Measurements from ENCODE around the gene SLC34A1.

DNA sequence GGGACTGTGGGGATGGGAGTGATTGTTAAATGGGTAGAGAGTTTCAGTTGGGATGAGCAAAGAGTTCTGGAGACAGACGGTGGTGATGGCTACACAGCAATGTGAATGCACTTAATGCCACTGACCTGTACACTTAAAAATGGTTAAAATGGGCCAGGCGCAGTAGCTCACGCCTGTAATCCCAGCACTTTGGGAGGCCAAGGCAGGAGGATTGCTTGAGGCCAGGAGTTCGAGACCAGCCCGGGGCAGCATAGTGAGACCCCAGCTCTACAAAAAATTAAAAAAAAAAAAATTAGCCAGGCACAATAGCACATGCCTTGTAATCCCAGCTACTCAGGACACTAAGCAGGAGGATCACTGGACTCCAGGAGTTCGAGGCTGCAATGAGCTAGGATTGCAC, 40.5 kb upstream of the SLC34A1 start:
- TF ChIP-seq, protein P1, sequence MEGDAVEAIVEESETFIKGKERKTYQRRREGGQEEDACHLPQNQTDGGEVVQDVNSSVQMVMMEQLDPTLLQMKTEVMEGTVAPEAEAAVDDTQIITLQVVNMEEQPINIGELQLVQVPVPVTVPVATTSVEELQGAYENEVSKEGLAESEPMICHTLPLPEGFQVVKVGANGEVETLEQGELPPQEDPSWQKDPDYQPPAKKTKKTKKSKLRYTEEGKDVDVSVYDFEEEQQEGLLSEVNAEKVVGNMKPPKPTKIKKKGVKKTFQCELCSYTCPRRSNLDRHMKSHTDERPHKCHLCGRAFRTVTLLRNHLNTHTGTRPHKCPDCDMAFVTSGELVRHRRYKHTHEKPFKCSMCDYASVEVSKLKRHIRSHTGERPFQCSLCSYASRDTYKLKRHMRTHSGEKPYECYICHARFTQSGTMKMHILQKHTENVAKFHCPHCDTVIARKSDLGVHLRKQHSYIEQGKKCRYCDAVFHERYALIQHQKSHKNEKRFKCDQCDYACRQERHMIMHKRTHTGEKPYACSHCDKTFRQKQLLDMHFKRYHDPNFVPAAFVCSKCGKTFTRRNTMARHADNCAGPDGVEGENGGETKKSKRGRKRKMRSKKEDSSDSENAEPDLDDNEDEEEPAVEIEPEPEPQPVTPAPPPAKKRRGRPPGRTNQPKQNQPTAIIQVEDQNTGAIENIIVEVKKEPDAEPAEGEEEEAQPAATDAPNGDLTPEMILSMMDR (conservative IDR thresholded peaks at IDR 0.05; ENCODE audit: low read depth in 2 of 2) = no peak
- TF ChIP-seq, protein P2, sequence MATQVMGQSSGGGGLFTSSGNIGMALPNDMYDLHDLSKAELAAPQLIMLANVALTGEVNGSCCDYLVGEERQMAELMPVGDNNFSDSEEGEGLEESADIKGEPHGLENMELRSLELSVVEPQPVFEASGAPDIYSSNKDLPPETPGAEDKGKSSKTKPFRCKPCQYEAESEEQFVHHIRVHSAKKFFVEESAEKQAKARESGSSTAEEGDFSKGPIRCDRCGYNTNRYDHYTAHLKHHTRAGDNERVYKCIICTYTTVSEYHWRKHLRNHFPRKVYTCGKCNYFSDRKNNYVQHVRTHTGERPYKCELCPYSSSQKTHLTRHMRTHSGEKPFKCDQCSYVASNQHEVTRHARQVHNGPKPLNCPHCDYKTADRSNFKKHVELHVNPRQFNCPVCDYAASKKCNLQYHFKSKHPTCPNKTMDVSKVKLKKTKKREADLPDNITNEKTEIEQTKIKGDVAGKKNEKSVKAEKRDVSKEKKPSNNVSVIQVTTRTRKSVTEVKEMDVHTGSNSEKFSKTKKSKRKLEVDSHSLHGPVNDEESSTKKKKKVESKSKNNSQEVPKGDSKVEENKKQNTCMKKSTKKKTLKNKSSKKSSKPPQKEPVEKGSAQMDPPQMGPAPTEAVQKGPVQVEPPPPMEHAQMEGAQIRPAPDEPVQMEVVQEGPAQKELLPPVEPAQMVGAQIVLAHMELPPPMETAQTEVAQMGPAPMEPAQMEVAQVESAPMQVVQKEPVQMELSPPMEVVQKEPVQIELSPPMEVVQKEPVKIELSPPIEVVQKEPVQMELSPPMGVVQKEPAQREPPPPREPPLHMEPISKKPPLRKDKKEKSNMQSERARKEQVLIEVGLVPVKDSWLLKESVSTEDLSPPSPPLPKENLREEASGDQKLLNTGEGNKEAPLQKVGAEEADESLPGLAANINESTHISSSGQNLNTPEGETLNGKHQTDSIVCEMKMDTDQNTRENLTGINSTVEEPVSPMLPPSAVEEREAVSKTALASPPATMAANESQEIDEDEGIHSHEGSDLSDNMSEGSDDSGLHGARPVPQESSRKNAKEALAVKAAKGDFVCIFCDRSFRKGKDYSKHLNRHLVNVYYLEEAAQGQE (IDR thresholded peaks at IDR 0.05; ENCODE audit: unreplicated experiment) = no peak
- TF ChIP-seq JUNB (IDR thresholded peaks at IDR 0.05; ENCODE audit: unreplicated experiment) (no peak), ZNF462 (CRISPR knock-in tag; IDR thresholded peaks at IDR 0.05) (no peak), EZH2 (IDR thresholded peaks at IDR 0.05; ENCODE audit: low read depth, unreplicated experiment) (no peak), EZH2phosphoT487 (IDR thresholded peaks at IDR 0.05; ENCODE audit: unreplicated experiment) (no peak)

All from GM23338 (cell line).